CD4-positive, alpha-beta memory T cell (primary cell): ENCODE measurements around the gene CAPN3. TPM values are rescaled to one million over a fixed set of nuclear protein-coding genes. Genes with fewer than 3 reads are reported as not detected.

Experiments
- CTCF ChIA-PET: fragments of 350-600 bp; sonication (Branson Sonifier 250); formaldehyde crosslinking; loops from one replicate; lab custom pipeline; 2021; ENCODE audit warnings: inconsistent platforms; ENCODE audit not compliant: partially characterized antibody; lab: Charles Lee
- POLR2A ChIA-PET: fragments of 350-600 bp; sonication (Branson Sonifier 250); formaldehyde crosslinking; loops from one replicate; lab custom pipeline; 2021; ENCODE audit not compliant: partially characterized antibody; lab: Charles Lee
- DNase-seq, 5 donors: peaks; one replicate each; pipeline versions ENCODE4 v3.0.0 to v3.0.0-alpha.2; 2020 to 2022; ENCODE audit warnings: mixed read lengths in 1 of 5
- H3K27ac ChIP-seq: one replicate; pipeline ENCODE4 v1.7.0; 2013; ENCODE audit warnings: low read depth, low read length
- H3K27me3 ChIP-seq: 2 replicates; pipeline ENCODE4 v1.7.0; 2013; ENCODE audit warnings: mild to moderate bottlenecking, low read length, moderate library complexity; ENCODE audit not compliant: insufficient read depth
- H3K36me3 ChIP-seq: 2 replicates; pipeline ENCODE4 v1.7.0; 2013; ENCODE audit warnings: mild to moderate bottlenecking, low read length, moderate library complexity; ENCODE audit not compliant: insufficient read depth
- H3K4me1 ChIP-seq: 2 replicates; pipeline ENCODE4 v1.7.0; 2013; ENCODE audit warnings: mild to moderate bottlenecking, low read length, moderate library complexity; ENCODE audit not compliant: insufficient read depth
- H3K4me3 ChIP-seq, 2 donors: one replicate each; pipeline ENCODE4 v1.7.0; 2013; ENCODE audit warnings: low read length in 2 of 2, mild to moderate bottlenecking in 1 of 2
- H3K9me3 ChIP-seq, 2 donors: one replicate each; pipeline ENCODE4 v1.7.0; 2013; ENCODE audit warnings: low read length in 2 of 2, control low read depth in 1 of 2; ENCODE audit not compliant: control insufficient read depth in 1 of 2
- H3K27ac Mint-ChIP-seq, 7 donors: one replicate each; pipeline ENCODE4 v1.8.0; 2020 to 2021; ENCODE audit warnings: mixed read lengths in 7 of 7, mild to moderate bottlenecking in 6 of 7, inconsistent platforms in 3 of 7, moderate library complexity in 3 of 7
- H3K27me3 Mint-ChIP-seq, 2 donors: one replicate each; pipeline ENCODE4 v1.8.0; 2020 to 2021; ENCODE audit warnings: mixed read lengths in 2 of 2
- H3K36me3 Mint-ChIP-seq, 2 donors: one replicate each; pipeline ENCODE4 v1.8.0; 2020 to 2021; ENCODE audit warnings: mixed read lengths in 2 of 2, inconsistent platforms in 1 of 2, mild to moderate bottlenecking in 1 of 2
- H3K4me1 Mint-ChIP-seq, 4 donors: one replicate each; pipeline ENCODE4 v1.8.0; 2020 to 2021; ENCODE audit warnings: mixed read lengths in 4 of 4, mild to moderate bottlenecking in 1 of 4
- H3K4me3 Mint-ChIP-seq, 8 donors: one replicate each; pipeline ENCODE4 v1.8.0; 2020 to 2021; ENCODE audit warnings: mixed read lengths in 8 of 8, mild to moderate bottlenecking in 7 of 8, moderate library complexity in 6 of 8, inconsistent platforms in 3 of 8
- H3K9me3 Mint-ChIP-seq, 8 donors: one replicate each; pipeline ENCODE4 v1.8.0; 2020 to 2021; ENCODE audit warnings: mixed read lengths in 8 of 8, mild to moderate bottlenecking in 5 of 8, inconsistent platforms in 3 of 8, moderate library complexity in 1 of 8
- intact Hi-C: fragments of 100-400 bp; cut with micrococcal nuclease; formaldehyde crosslinking; loops from one replicate; pipeline ENCODE4 v1.15.1; 2023
- polyA plus RNA-seq, 2 donors: library from polyadenylated mRNA; unstranded; fragments of 300-500 nt; fragmentation: Illumina TruSeq; gene quantifications; one replicate each; pipeline ENCODE4 v1.2.3, GENCODE V29; 2021
- total RNA-seq, 2 experiments: library from RNA; stranded (reverse); gene quantifications; one replicate each; pipeline ENCODE4 v1.2.3, GENCODE V29; 2021

Gene CAPN3
- total and polyA plus RNA-seq, 4 experiments from 2014 or later: 1.0 to 25.0 (median 10.7) TPM

DNA sequence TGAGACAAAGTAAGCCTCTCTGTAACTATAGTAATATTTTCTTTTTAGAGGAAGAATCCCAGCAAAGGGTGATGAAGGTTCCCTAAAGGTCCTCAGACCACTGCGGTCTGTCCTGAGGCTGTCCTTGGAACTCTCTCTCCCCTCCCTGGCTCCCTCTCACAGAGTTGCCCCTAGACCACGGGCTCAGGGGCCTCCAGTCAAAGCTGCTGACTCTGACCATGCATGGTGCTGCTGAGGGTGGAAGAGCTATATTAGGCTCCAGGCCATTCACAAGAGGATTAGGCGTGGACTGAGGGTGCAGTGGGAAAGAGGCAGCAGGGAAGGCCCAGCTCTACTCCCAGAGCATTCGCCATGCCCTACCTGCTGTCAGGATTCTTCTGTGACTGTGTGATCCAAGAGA, 14.6 kb downstream of the CAPN3 start:
- intact Hi-C loops: no loop called here
- H3K4me3 ChIP-seq: no peak overlapping the region
- H3K27me3 ChIP-seq: no peaks in the 10 kb centered on the region
- H3K36me3 ChIP-seq: no peaks in the 10 kb centered on the region
- H3K9me3 Mint-ChIP-seq: peaks cover 0 to 21% (median 4%) of the 10 kb centered on the region in 8 donors
- POLR2A ChIA-PET: no interaction called here
- no peak for DNase-seq
- no peak overlapping the region for H3K4me3 Mint-ChIP-seq
- no peak overlapping the region for H3K27ac Mint-ChIP-seq
- CTCF ChIA-PET: no interaction called here
- no peaks in the 10 kb centered on the region for H3K4me1 ChIP-seq
- no peaks in the 10 kb centered on the region for H3K27me3 Mint-ChIP-seq
- no peak overlapping the region for H3K27ac ChIP-seq
- H3K4me1 Mint-ChIP-seq: no peaks in the 10 kb centered on the region
- H3K36me3 Mint-ChIP-seq: peaks cover 3 to 16% of the 10 kb centered on the region in 2 donors
- H3K9me3 ChIP-seq: no peaks in the 10 kb centered on the region

DNA sequence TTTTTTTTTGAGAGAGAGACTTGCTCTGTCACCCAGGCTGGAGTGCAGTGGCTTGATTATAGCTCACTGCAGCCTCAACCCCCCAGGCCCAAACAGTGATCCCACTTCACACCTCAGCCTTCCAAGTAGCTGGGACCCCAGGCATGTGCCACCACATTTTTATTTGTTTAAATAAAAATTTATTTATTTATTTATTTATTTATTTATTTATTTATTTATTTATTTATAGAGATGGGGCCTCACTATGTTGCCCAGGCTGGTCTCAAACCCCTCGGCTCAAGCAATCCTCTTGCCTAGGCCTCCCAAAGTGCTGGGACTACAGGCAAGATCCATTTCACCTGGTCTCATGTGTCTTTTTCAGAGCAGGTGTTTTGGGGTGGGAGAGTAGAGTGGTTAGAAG, 15.5 kb downstream of the CAPN3 start:
- intact Hi-C loops: no loop called here
- CTCF ChIA-PET: no interaction called here

GRCh38 chr15:42375252-42375651, 16.0 kb downstream of the CAPN3 start:
- Histone ChIP-seq H3K36me3 (no peaks in the 10 kb centered on the region), H3K9me3 (no peaks in the 10 kb centered on the region), H3K27ac (no peak overlapping the region), H3K27me3 (no peaks in the 10 kb centered on the region), H3K4me1 (no peaks in the 10 kb centered on the region), H3K4me3 (no peak overlapping the region)
- Mint-ChIP-seq H3K27ac (no peak overlapping the region), H3K36me3 (peaks cover 3 to 21% of the 10 kb centered on the region in 2 donors), H3K4me1 (no peaks in the 10 kb centered on the region), H3K27me3 (no peaks in the 10 kb centered on the region), H3K4me3 (no peak overlapping the region), H3K9me3 (peaks cover 0 to 26% (median 6%) of the 10 kb centered on the region in 8 donors)
- intact Hi-C loops: no loop called here
- CTCF ChIA-PET: no interaction called here
- POLR2A ChIA-PET: no interaction called here
- DNase-seq: no peak

More for the DNA sequence above, 15.5 kb downstream of the CAPN3 start:
- H3K27me3 Mint-ChIP-seq: no peaks in the 10 kb centered on the region
- H3K27me3 ChIP-seq: no peaks in the 10 kb centered on the region
- H3K9me3 Mint-ChIP-seq: peaks cover 0 to 26% (median 6%) of the 10 kb centered on the region in 8 donors
- POLR2A ChIA-PET: no interaction called here
- H3K36me3 ChIP-seq: no peaks in the 10 kb centered on the region
- DNase-seq: no peak
- no peaks in the 10 kb centered on the region for H3K4me1 Mint-ChIP-seq
- H3K27ac ChIP-seq: no peak overlapping the region
- H3K27ac Mint-ChIP-seq: no peak overlapping the region
- no peak overlapping the region for H3K4me3 Mint-ChIP-seq
- peaks cover 3 to 21% of the 10 kb centered on the region in 2 donors for H3K36me3 Mint-ChIP-seq
- H3K4me1 ChIP-seq: no peaks in the 10 kb centered on the region
- no peak overlapping the region for H3K4me3 ChIP-seq
- H3K9me3 ChIP-seq: no peaks in the 10 kb centered on the region

- H3K4me3 Mint-ChIP-seq: no peak overlapping the region
- H3K36me3 ChIP-seq: no peaks in the 10 kb centered on the region
- H3K9me3 Mint-ChIP-seq: peaks cover 0 to 26% (median 6%) of the 10 kb centered on the region in 8 donors
- H3K4me1 ChIP-seq: no peaks in the 10 kb centered on the region
- no peak overlapping the region for H3K27ac Mint-ChIP-seq
- H3K27ac ChIP-seq: no peak overlapping the region
- CTCF ChIA-PET: interaction anchor here (1.3 kb wide), 1 partner anchor 9 kb away, joined by 3 read pairs; no protein-coding TSS in a partner anchor
- no peaks in the 10 kb centered on the region for H3K4me1 Mint-ChIP-seq
- H3K27me3 Mint-ChIP-seq: no peaks in the 10 kb centered on the region
- no peaks in the 10 kb centered on the region for H3K9me3 ChIP-seq
- DNase-seq: no peak
- intact Hi-C loops: no loop called here
- H3K36me3 Mint-ChIP-seq: peaks cover 3 to 19% of the 10 kb centered on the region in 2 donors
- H3K4me3 ChIP-seq: no peak overlapping the region
- no peaks in the 10 kb centered on the region for H3K27me3 ChIP-seq
- POLR2A ChIA-PET: no interaction called here
Observed at GRCh38 chr15:42375941-42376340, 16.6 kb downstream of the CAPN3 start.

GRCh38 chr15:42378011-42378410, 18.7 kb downstream of the CAPN3 start:
- Mint-ChIP-seq H3K27me3 (no peaks in the 10 kb centered on the region), H3K27ac (no peak overlapping the region), H3K9me3 (peaks cover 0 to 26% (median 6%) of the 10 kb centered on the region in 8 donors), H3K4me3 (no peak overlapping the region), H3K4me1 (no peaks in the 10 kb centered on the region), H3K36me3 (peaks cover 3 to 19% of the 10 kb centered on the region in 2 donors)
- intact Hi-C loops: no loop called here
- no peaks in the 10 kb centered on the region for H3K9me3 ChIP-seq
- ChIA-PET CTCF (no interaction called here), POLR2A (no interaction called here)
- no peak overlapping the region for H3K4me3 ChIP-seq
- no peaks in the 10 kb centered on the region for H3K27me3 ChIP-seq
- no peaks in the 10 kb centered on the region for H3K4me1 ChIP-seq
- no peaks in the 10 kb centered on the region for H3K36me3 ChIP-seq
- no peak overlapping the region for H3K27ac ChIP-seq
- DNase-seq: no peak

DNA sequence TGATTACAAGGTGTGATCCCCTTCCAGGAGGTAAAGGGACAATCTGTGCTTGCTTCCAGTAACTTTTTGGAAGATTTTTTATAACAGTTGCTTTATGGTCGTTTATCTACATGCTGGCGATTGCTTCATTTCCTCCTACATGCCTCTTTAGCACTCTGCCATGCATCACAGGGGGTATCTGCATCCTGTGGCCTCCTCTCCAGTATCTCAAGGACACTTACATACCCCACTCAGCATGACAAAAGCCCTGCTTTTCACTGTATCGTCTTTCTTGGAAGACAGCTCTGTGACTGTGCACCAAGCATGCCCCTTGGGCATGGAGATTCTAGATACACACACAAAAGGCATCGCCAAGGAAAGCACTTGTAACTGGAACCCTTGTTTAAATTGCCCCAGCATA, 25.3 kb downstream of the CAPN3 start:
- ChIA-PET POLR2A (no interaction called here), CTCF (interaction anchor here (1.2 to 1.4 kb wide), 3 partner anchors 8 to 24 kb away, joined by 3 to 5 read pairs (median 4); no protein-coding TSS in a partner anchor)
- DNase-seq: no peak
- Histone ChIP-seq H3K9me3 (no peaks in the 10 kb centered on the region), H3K36me3 (no peaks in the 10 kb centered on the region), H3K27me3 (no peaks in the 10 kb centered on the region), H3K4me3 (no peak overlapping the region), H3K4me1 (no peaks in the 10 kb centered on the region), H3K27ac (no peak overlapping the region)
- intact Hi-C loops: no loop called here
- H3K27me3 Mint-ChIP-seq: no peaks in the 10 kb centered on the region
- H3K36me3 Mint-ChIP-seq: peaks cover 6 to 36% of the 10 kb centered on the region in 2 donors
- no peaks in the 10 kb centered on the region for H3K9me3 Mint-ChIP-seq
- no peak overlapping the region for H3K4me3 Mint-ChIP-seq
- H3K4me1 Mint-ChIP-seq: no peaks in the 10 kb centered on the region
- no peak overlapping the region for H3K27ac Mint-ChIP-seq

DNA sequence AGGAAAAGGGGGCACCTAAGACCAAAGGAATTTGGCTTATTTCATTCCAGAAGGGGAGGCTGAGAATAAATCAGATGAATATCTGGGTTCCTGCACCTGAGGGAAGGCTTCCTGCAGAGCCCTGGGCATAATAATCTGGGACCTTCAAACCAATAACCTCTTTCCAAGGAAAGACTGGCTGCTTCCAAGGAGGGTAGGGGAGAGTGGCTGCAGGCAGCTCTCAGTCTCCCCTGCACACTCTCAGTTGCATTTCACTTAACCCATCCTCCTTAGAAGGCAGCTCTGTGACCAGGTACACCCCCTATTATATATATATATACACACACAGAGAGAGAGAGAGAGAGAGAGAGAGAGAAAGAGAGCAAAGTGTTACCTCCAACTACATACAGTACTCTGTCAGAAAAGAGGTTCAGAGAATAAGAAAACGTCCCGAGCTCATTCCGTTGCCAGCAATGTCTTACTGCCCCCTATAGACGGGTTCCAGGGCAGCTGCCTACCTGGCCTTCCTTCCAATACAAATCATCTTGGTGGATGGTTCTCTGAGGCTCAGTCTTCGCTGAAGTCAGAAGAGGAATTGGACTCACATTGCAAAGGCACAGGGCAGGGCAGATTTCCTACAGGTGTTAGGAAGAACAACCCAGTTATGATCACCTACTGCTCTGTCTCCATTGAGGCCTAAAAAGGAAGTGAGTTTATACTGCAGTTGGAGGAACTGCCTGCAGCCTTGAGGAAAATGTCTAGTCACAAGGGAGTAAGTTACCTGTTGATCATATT, 26.1 kb downstream of the CAPN3 start:
- CTCF ChIA-PET: interaction anchor here (1.2 to 1.4 kb wide), 3 partner anchors 8 to 23 kb away, joined by 3 to 5 read pairs (median 4); no protein-coding TSS in a partner anchor
- POLR2A ChIA-PET: no interaction called here
- Histone ChIP-seq H3K27me3 (no peaks in the 10 kb centered on the region), H3K36me3 (no peaks in the 10 kb centered on the region), H3K4me3 (no peak overlapping the region), H3K27ac (no peak overlapping the region), H3K4me1 (no peaks in the 10 kb centered on the region), H3K9me3 (no peaks in the 10 kb centered on the region)
- intact Hi-C loops: no loop called here
- DNase-seq: peak in 1 of 5 donors; percentile 9
- H3K9me3 Mint-ChIP-seq: no peaks in the 10 kb centered on the region
- H3K27me3 Mint-ChIP-seq: no peaks in the 10 kb centered on the region
- H3K4me3 Mint-ChIP-seq: no peak overlapping the region
- peaks cover 7 to 36% of the 10 kb centered on the region in 2 donors for H3K36me3 Mint-ChIP-seq
- no peaks in the 10 kb centered on the region for H3K4me1 Mint-ChIP-seq
- H3K27ac Mint-ChIP-seq: no peak overlapping the region
